Loucy (cell line): ENCODE data around the gene ZNF723.
"Not testable (repeated sequence)": the region's sequence is repeated elsewhere in the genome, so short reads cannot be mapped to it uniquely, and the experiment has no call there.

Experiments
- H2AFZ ChIP-seq: fragments of 200-600 bp; sonication (generic); 2 replicates; pipeline ENCODE4 v1.6.0; 2016; ENCODE audit warnings: antibody characterized with exemption, mild to moderate bottlenecking, low read length, moderate library complexity
- H3F3A ChIP-seq: fragments of 200-600 bp; 2 replicates; pipeline ENCODE4 v1.6.0; 2016; ENCODE audit warnings: antibody characterized with exemption, low read depth, mild to moderate bottlenecking
- H3K27me3 ChIP-seq: fragments of 200-600 bp; sonication (generic); 2 replicates; pipeline ENCODE4 v1.6.1; 2014; ENCODE audit warnings: low read length, mild to moderate bottlenecking; ENCODE audit not compliant: insufficient read depth, poor library complexity, severe bottlenecking
- H3K36me3 ChIP-seq: fragments of 200-600 bp; sonication (generic); 2 replicates; pipeline ENCODE4 v1.6.1; 2016; ENCODE audit warnings: low read length; ENCODE audit not compliant: insufficient read depth
- H3K4me1 ChIP-seq: fragments of 200-600 bp; sonication (generic); 2 replicates; pipeline ENCODE4 v1.5.1; 2014; ENCODE audit warnings: low read length, mild to moderate bottlenecking; ENCODE audit not compliant: insufficient read depth, poor library complexity, severe bottlenecking
- H3K4me2 ChIP-seq: fragments of 200-600 bp; sonication (generic); 2 replicates; pipeline ENCODE4 v1.6.0; 2014; ENCODE audit warnings: antibody characterized with exemption, low read length, low read depth, mild to moderate bottlenecking; ENCODE audit not compliant: poor library complexity, severe bottlenecking
- H3K4me3 ChIP-seq: fragments of 200-600 bp; sonication (generic); 2 replicates; pipeline ENCODE4 v1.5.1; 2014; ENCODE audit warnings: low read length, mild to moderate bottlenecking, mixed read lengths; ENCODE audit not compliant: poor library complexity, severe bottlenecking
- H3K79me2 ChIP-seq: fragments of 200-600 bp; sonication (generic); 2 replicates; pipeline ENCODE4 v1.6.1; 2014; ENCODE audit warnings: low read length; ENCODE audit not compliant: insufficient read depth
- H3K9ac ChIP-seq: fragments of 200-600 bp; sonication (generic); 2 replicates; pipeline ENCODE4 v1.6.0; 2014; ENCODE audit warnings: mild to moderate bottlenecking, low read depth, low read length, moderate library complexity; ENCODE audit not compliant: poor library complexity, severe bottlenecking
- H3K9me2 ChIP-seq: fragments of 200-600 bp; sonication (generic); replicated peaks from 2 replicates; pipeline ENCODE4 v1.6.1; 2016; ENCODE audit warnings: low read depth, low read length, mixed read lengths
- H3K9me3 ChIP-seq: fragments of 200-600 bp; sonication (generic); 2 replicates; pipeline ENCODE4 v1.6.1; 2014; ENCODE audit warnings: mild to moderate bottlenecking, antibody characterized with exemption, low read length, low read depth; ENCODE audit not compliant: insufficient read depth
- H4K20me1 ChIP-seq: fragments of 200-600 bp; sonication (generic); 2 replicates; pipeline ENCODE4 v1.6.0; 2014; ENCODE audit warnings: antibody characterized with exemption, low read length, mild to moderate bottlenecking; ENCODE audit not compliant: insufficient read depth, poor library complexity, severe bottlenecking
- CTCF ChIP-seq: fragments of 200-600 bp; sonication (generic); conservative IDR thresholded peaks from 2 replicates; pipeline ENCODE4 v1.5.1; 2014; ENCODE audit warnings: mild to moderate bottlenecking, antibody characterized with exemption, low read length
- EZH2phosphoT487 ChIP-seq: fragments of 200-600 bp; IDR thresholded peaks from 2 replicates; pipeline ENCODE4 v1.6.1; 2018; ENCODE audit warnings: antibody characterized with exemption, mild to moderate bottlenecking, moderate library complexity, borderline replicate concordance

Gene ZNF723

GRCh38 chr19:22814124-22814523 is 18.0 kb upstream of the ZNF723 start:
- H3K27me3 ChIP-seq = no peaks in the 10 kb centered on the region
- H3K4me3 ChIP-seq = no peak overlapping the region
- no peaks in the 10 kb centered on the region for H3K9me2 ChIP-seq
- H3K36me3 ChIP-seq = no peaks in the 10 kb centered on the region
- no peaks in the 10 kb centered on the region for H3F3A ChIP-seq
- TF ChIP-seq CTCF (no peak), EZH2phosphoT487 (no peak)
- no peak overlapping the region for H2AFZ ChIP-seq
- no peaks in the 10 kb centered on the region for H3K9me3 ChIP-seq
- H3K79me2 ChIP-seq = no peaks in the 10 kb centered on the region
- no peaks in the 10 kb centered on the region for H3K4me1 ChIP-seq
- no peaks in the 10 kb centered on the region for H4K20me1 ChIP-seq
- no peak overlapping the region for H3K9ac ChIP-seq
- H3K4me2 ChIP-seq = no peak overlapping the region

- Histone ChIP-seq H3K9me2 (no peaks in the 10 kb centered on the region), H3K27me3 (no peaks in the 10 kb centered on the region), H3K36me3 (no peaks in the 10 kb centered on the region), H2AFZ (no peak overlapping the region), H3F3A (no peaks in the 10 kb centered on the region), H3K4me1 (no peaks in the 10 kb centered on the region), H3K79me2 (no peaks in the 10 kb centered on the region), H4K20me1 (no peaks in the 10 kb centered on the region), H3K9me3 (peaks cover 7% of the 10 kb centered on the region; the same call in 1 of the 2 replicates), H3K4me3 (no peak overlapping the region), H3K4me2 (no peak overlapping the region), H3K9ac (no peak overlapping the region)
- TF ChIP-seq CTCF = no peak
- TF ChIP-seq EZH2phosphoT487 = no peak
Observed at GRCh38 chr19:22831211-22831610, 880 bp upstream of the ZNF723 start.

- not testable (repeated sequence) for H3F3A ChIP-seq, H3K9me2 ChIP-seq, H3K27me3 ChIP-seq, H2AFZ ChIP-seq, H3K9ac ChIP-seq, H3K4me3 ChIP-seq, H3K4me1 ChIP-seq, H3K79me2 ChIP-seq, H3K36me3 ChIP-seq, H4K20me1 ChIP-seq, H3K4me2 ChIP-seq
- peaks cover 13% of the 10 kb centered on the region; the same call in 1 of the 2 replicates for H3K9me3 ChIP-seq
Observed at GRCh38 chr19:22857713-22858320, 25.7 kb downstream of the ZNF723 start.

GRCh38 chr19:22882797-22883196 is 50.7 kb downstream of the ZNF723 start:
- Histone ChIP-seq H3K4me3 (no peak overlapping the region), H3K9me3 (no peaks in the 10 kb centered on the region; the same call in none of the 2 replicates), H2AFZ (0 out of 2 replicates have a peak overlapping the region, but pooled peaks have one; percentile 8), H3F3A (no peaks in the 10 kb centered on the region), H4K20me1 (no peaks in the 10 kb centered on the region), H3K36me3 (no peaks in the 10 kb centered on the region), H3K9ac (no peak overlapping the region), H3K4me2 (no peak overlapping the region), H3K79me2 (no peaks in the 10 kb centered on the region), H3K27me3 (no peaks in the 10 kb centered on the region), H3K9me2 (no peaks in the 10 kb centered on the region), H3K4me1 (no peaks in the 10 kb centered on the region)
- TF ChIP-seq EZH2phosphoT487 (no peak), CTCF (peak; percentile 66)
